GM10248 (cell line): ENCODE measurements around the gene BAZ2A.

ENCODE experiments used
- CTCF ChIA-PET: fragments of 300-600 bp; sonication (Branson Sonifier 250); formaldehyde crosslinking; extraction: SDS; loops from one replicate; lab custom pipeline; 2021; ENCODE audit warnings: antibody characterized with exemption; lab: Yijun Ruan, JAX
- POLR2A ChIA-PET: fragments of 350-650 bp; sonication (Branson Sonifier 250); formaldehyde crosslinking; extraction: SDS; loops from one replicate; lab custom pipeline; 2020; ENCODE audit warnings: antibody characterized with exemption; lab: Yijun Ruan, JAX
- DNase-seq: peaks from one replicate; pipeline ENCODE4 v3.0.0; 2012; ENCODE audit errors: extremely low spot score
- TF ChIP-seq, protein P1 (sequence below): IDR thresholded peaks from 2 replicates; pipeline ENCODE4 v1.5.1; 2012; ENCODE audit warnings: mild to moderate bottlenecking, low read depth; ENCODE audit errors: extremely low read depth, missing control alignments, control extremely low read depth

The BAZ2A gene

DNA sequence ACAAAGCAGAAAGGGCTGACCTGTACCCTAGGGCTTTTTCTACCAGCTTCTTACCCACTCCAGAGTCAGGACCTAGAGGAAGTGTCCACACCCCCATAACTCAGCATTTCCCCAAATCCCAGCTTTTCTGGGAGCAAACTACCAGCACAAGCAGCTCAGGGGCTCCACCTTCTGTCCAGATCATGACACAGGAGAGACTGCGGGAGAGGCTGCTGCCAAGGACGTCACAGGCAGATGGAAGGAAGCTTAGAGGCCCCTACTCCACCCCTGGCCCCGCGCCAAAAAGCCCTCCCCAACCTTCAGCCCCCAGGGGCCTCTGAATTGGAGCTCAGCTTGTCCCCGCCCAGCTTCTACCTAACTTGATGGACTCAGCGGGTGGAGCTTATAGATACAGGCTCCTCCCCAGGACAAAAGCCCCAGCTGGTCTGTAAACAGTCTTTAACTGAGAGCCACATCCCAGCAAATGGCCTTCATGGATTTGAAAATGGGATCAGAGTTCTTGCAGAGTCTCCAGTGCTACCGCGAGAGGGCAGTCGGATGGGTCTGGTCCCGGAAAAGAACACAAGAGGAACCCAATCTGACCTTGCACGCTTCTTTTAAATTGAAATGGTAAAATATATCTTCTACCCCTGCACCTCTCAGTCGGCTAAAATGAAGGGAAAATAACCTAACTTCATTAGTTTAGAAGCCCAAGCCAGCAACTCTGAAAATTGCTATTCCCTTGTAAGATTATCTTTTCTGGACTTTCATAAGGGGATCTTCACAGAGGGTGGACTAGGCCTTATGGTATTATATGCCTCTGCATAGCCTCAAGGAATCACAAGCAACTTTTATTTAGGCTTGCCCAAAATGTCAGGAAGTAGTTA is 6.8 kb upstream of the BAZ2A start:
- peak; percentile 90 for DNase-seq
- ChIA-PET POLR2A (interaction anchor here (0.5 to 2.0 kb wide), 17 partner anchors 8 to 295 kb away, joined by 3 to 29 read pairs (median 4); partner anchors contain the start of genes ATP5F1B, NACA, PRIM1 and PTGES3), CTCF (interaction anchor here (0.6 to 4.3 kb wide), 45 partner anchors 9 to 520 kb away, joined by 3 to 49 read pairs (median 5); partner anchors contain the start of genes ATP5F1B, MYL6, NACA and PTGES3)
- TF ChIP-seq, protein P1, sequence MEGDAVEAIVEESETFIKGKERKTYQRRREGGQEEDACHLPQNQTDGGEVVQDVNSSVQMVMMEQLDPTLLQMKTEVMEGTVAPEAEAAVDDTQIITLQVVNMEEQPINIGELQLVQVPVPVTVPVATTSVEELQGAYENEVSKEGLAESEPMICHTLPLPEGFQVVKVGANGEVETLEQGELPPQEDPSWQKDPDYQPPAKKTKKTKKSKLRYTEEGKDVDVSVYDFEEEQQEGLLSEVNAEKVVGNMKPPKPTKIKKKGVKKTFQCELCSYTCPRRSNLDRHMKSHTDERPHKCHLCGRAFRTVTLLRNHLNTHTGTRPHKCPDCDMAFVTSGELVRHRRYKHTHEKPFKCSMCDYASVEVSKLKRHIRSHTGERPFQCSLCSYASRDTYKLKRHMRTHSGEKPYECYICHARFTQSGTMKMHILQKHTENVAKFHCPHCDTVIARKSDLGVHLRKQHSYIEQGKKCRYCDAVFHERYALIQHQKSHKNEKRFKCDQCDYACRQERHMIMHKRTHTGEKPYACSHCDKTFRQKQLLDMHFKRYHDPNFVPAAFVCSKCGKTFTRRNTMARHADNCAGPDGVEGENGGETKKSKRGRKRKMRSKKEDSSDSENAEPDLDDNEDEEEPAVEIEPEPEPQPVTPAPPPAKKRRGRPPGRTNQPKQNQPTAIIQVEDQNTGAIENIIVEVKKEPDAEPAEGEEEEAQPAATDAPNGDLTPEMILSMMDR = peak; percentile 90

DNA sequence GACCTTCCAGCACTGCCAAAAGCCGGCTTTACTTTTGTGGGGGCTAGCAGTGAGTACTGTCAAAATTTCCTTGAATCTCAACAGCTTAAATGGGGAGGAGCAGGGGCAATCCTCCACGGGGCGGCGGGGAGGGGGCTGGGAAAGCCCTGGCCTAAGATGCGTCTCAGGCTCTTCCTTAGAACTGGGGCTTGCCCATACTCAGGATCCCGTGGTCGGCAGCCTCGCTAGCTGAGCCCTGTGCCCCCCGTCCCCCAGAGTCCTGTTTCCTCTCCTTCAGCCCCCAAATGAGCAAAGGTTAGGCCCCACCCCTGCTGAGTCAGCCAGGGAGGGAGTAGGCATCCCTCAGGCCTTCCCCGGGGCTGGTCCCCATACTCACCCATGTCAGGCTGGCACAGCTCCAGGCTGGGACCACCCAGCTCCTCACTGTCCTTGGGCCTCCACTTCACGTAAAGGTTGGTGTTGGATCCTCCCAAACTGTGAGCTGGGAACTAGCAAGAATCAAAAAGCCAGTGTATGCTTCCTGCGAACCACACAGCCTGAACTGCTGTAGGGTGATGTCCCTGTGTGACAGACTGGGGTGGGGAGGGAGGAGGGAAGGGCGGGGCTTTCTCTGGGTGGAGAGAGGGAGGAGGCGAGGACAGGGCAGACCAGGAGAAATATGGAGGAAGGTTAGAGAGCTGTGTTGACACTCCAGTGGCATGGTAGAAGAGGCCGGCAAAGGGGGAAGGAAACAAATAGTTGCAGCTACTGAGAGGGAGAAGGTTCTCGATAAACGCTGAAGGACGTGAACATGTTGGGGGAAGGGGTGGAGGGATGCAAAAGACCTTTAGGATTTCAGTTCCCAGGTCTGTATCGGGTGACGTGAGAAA is 5.9 kb upstream of the BAZ2A start:
- DNase-seq = peak; percentile 83
- TF ChIP-seq, protein P1 = no peak
- ChIA-PET CTCF (interaction anchor here (0.8 to 4.3 kb wide), 39 partner anchors 8 to 519 kb away, joined by 3 to 49 read pairs (median 5); partner anchors contain the start of genes ATP5F1B, PTGES3, RBMS2 and RPL41), POLR2A (interaction anchor here (0.5 to 2.0 kb wide), 14 partner anchors 7 to 277 kb away, joined by 3 to 29 read pairs (median 4); partner anchors contain the start of genes ATP5F1B, PRIM1, PTGES3 and STAT2)

DNA sequence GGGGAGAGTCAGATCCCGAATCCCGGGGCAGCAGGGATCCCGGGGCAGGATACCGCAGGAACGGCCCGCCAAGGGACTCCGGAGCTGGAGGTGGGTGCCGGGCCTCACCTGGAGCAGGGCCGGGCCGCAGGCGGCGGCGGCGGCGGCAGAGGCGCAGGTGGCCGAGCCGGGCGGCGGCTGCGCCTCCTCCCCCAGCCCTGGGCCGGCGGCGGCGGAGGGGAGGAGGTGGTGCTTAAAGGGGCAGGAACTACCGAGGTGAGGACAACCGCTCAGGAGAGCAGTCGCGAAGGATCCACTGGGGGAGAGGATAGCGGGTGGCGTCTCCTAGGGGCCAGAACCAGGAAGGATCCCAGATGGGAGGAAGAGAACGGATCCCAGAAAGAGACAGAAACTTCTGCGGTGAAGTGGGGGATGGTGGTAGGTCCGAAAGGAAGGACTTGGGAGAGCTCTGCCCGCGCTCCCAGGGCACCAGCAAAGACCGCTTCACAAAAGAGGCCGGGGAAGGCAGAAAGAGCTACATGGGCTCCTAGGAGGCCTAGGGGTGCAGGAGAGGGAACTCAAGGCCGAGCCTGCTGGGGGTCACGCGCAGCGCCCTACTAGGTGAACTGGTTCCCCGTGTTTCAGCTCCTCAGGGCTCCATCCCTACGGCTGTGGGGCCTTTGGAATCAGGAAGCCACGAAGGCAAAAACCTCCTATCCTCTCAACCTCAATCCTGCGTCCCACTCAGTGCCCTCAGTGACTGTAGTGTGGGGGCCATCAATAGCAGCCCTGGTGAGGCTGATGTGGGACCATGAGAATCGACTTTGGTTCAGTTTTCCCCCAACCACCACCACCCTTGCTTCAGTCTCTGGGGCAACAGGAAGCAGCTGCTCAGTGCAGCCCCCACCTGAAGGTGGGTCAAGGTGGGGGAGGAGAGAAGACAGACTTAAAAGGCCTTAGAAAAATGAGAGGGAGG is 5.0 kb upstream of the BAZ2A start:
- DNase-seq = peak; percentile 79
- POLR2A ChIA-PET = interaction anchor here (0.5 to 2.0 kb wide), 7 partner anchors 10 to 465 kb away, joined by 3 to 29 read pairs (median 4); partner anchors contain the start of genes ATP5F1B and STAT2
- CTCF ChIA-PET = interaction anchor here (1.2 to 4.3 kb wide), 12 partner anchors 12 to 477 kb away, joined by 4 to 49 read pairs (median 12); partner anchors contain the start of genes ATP5F1B and STAT6
- TF ChIP-seq, protein P1 = peak; percentile 45

DNA sequence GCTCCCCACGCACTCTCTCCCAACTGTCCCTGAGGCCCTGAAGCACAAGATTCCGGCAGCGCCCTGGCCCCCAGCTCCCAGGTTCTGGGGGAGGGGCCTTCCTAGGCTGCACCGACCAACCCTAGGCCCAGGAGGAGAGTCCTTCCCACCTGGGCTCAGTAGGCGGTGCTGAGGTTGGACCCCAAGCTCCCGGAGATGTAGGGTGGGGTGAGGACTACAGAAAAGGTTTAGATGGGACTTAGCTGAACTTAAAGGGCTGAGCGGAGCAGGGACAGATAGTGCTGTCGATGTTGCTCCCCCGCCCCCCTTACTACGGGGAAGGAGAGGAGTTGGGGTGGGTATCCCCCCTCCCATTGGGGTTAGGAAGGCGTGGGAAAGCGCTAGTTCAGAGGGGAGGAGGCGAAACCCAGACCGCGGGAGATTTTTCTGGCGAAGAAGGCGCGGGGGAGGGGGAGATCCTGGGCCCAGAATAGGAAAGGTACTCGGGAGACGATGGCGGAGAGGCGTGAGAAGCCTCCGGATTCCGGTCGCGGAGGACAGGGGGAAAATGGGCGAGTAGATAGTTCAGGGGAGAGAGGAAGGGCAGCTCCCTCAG is 4.2 kb upstream of the BAZ2A start:
- TF ChIP-seq, protein P1 = no peak
- ChIA-PET CTCF (interaction anchor here (1.1 to 4.2 kb wide), 6 partner anchors 7 to 477 kb away, joined by 3 to 44 read pairs (median 9); partner anchors contain the start of gene STAT6), POLR2A (interaction anchor here (1.1 to 1.5 kb wide), 2 partner anchors 11 to 274 kb away, joined by 3 read pairs; partner anchors contain the start of genes ATP5F1B and STAT2)
- no peak for DNase-seq
